GM12891 (cell line): ENCODE results near the gene ZDHHC19.
"Not testable (repeated sequence)": the region's sequence is repeated elsewhere in the genome, so short reads cannot be mapped to it uniquely, and the experiment has no call there.

Source experiments
- DNase-seq: peaks from one replicate; pipeline ENCODE4 v3.0.0; 2011; ENCODE audit warnings: low spot score; ENCODE audit not compliant: insufficient read length
- FAIRE-seq: peaks from 2 replicates; lab custom pipeline; 2011; peaks lifted over from hg19 to GRCh38; lab: Jason Lieb, UNC
- PAX5 ChIP-seq: IDR thresholded peaks from 2 replicates; pipeline ENCODE4 v1.6.1; 2011; ENCODE audit warnings: low read length, moderate library complexity, mild to moderate bottlenecking; ENCODE audit not compliant: insufficient read depth, severe bottlenecking
- POLR2A ChIP-seq: IDR thresholded peaks from 2 replicates; pipeline ENCODE4 v1.6.1; 2011; ENCODE audit warnings: low read depth, low read length, control low read depth
- POLR2AphosphoS5 ChIP-seq: IDR thresholded peaks from 2 replicates; pipeline ENCODE4 v1.6.1; 2011; ENCODE audit warnings: low read depth, low read length, control low read depth
- POU2F2 ChIP-seq: IDR thresholded peaks from 2 replicates; pipeline ENCODE4 v1.6.1; 2011; ENCODE audit warnings: low read depth, mild to moderate bottlenecking, control low read depth, low read length, moderate library complexity
- SPI1 ChIP-seq: IDR thresholded peaks from 2 replicates; pipeline ENCODE4 v1.6.1; 2011; ENCODE audit warnings: low read depth, low read length, control low read depth
- TAF1 ChIP-seq: IDR thresholded peaks from 2 replicates; pipeline ENCODE4 v1.6.1; 2011; ENCODE audit warnings: low read depth, low read length, control low read depth

ZDHHC19 gene

DNA sequence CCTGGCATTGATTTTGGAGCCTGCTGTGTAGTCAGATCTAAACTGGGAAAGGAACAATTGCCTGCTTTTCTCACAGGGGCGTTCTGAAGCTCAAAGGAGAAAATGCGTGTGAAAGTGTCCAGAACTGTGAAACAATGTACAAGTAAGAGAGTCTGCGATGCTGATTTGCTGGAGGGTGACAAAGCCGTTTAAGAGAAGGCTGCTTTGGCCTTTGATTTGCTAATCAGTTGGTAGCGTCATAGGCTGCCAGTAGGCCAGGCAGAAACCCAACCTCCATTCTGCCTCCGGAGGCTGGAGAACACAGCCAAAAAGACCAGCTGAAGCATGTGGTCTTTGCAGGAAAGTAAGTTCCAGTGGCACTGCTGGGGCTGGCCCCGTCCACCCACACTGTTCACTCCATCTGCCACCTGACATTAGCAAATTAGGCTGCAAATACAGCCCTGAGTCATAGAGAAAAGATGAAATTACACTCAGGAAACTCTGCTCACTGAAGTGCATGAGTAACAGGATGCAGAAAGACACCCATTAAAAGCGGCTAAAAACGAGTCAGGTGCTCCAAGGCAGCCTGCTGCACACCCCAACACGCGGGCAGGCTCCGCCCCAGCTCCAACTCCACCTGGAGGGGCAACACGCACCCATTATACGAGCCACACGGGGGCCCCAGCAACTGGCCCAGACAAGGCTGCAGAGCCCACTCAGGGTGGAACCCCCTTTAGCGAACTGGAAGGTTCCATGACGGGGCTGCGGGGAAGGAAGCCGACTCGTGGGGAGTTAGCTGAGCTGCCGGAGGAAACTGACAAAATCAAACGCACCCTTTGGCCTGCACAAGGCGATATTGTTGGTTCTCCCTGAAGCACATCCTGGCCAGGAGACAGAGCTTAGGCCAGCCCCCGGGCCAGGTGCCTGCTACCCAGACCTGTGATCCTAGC lies 31.6 kb downstream of the ZDHHC19 start:
- TF ChIP-seq POLR2A (peak; percentile 42; the same call in 1 of the 2 replicates), SPI1 (no peak), PAX5 (no peak), POU2F2 (peak; percentile 11), POLR2AphosphoS5 (peak; percentile 43; the same call in 1 of the 2 replicates), TAF1 (peak; percentile 34)
- DNase-seq = peak; percentile 67

DNA sequence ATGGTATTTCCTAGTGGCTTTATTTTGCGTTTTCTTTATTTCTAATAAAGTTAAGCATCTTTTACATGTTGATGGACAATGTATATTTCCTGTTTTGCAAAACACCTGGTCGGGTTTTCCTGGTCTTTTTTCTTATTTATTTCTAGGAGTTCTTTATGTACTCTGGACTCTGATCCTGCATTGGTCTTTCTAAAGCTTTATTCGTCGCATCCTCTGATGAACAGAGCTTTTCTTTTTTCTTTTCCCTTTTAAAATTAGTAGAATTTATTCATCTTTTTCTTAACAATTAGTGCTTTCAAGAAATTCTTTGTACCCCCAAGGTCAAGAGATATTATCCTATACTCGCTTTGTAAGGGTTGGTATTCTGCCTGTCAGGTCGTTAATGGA lies 32.2 kb downstream of the ZDHHC19 start:
- TF ChIP-seq TAF1 (no peak), POLR2A (no peak)
- DNase-seq = no peak
- no peak for FAIRE-seq

More for the DNA sequence above, 31.6 kb downstream of the ZDHHC19 start:
- peak; percentile 98 for FAIRE-seq

DNA sequence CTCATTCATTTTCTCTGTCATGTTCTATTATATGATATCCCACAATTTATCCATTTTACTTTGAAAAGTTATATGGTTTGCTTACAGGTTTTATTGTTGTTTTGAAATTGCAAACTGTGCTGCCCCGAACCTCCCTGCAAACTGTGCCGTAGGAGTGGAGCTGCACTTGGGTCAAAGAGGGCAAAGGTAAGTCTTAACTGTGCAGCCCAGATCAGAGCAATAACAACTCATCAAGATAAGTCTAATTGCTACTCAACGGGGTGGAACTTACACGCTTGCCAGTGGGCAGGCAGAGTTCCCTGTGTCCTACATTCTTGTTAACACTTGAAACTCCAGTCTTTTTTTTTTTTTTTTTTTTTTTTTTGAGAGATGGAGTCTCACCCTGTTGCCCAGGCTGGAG lies 33.2 kb downstream of the ZDHHC19 start:
- TF ChIP-seq TAF1 (no peak), POLR2AphosphoS5 (no peak), SPI1 (no peak), POU2F2 (no peak), PAX5 (no peak), POLR2A (no peak)
- no peak for FAIRE-seq

DNA sequence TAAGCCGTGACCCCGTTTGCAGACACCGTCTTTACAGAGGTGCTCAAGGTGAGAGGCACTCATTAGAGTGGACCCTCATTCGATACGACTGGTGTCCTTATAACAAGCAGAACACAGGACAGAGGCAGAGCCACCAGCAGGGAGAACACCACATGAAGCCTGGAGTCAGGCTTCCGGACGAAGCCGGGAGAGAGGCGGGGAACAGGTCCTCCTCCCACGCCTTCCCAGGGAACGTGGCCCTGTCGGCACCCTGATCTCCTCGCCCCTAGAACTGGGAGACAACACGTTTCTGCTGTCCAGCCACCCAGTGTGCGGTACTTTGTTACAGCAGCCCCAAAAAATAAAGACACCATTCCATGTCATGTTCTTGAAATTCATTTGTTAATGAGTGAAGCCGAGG lies 33.6 kb downstream of the ZDHHC19 start:
- DNase-seq = no peak
- TF ChIP-seq POLR2AphosphoS5 = no peak
- no peak for TF ChIP-seq POU2F2
- TF ChIP-seq PAX5 = no peak
- TF ChIP-seq TAF1 = no peak
- no peak for TF ChIP-seq SPI1
- TF ChIP-seq POLR2A = no peak
- FAIRE-seq = no peak

More for the DNA sequence above, 33.2 kb downstream of the ZDHHC19 start:
- no peak for DNase-seq

DNA sequence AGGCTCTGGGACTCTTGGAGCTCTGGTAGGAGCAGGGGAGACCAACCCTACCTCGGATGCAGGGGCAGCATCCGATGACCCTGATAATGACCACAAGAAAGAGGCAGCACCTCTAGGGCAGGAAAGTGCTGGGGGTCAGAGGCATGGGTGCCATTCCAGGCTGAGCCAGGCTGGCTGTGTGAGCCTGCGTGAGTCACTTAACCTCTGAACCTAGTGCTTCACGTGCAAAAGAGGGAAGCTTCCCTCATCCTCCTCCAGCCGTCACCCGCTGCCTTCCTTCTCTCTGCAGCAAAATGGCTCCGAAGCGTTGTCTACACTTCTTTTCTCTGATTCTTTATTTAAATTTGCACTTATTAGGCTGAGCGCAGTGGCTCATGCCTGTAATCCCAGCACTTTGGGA lies 35.5 kb downstream of the ZDHHC19 start:
- DNase-seq = no peak
- TF ChIP-seq PAX5 (no peak), POLR2A (no peak), POU2F2 (no peak), POLR2AphosphoS5 (no peak), SPI1 (no peak), TAF1 (no peak)
- FAIRE-seq = no peak

DNA sequence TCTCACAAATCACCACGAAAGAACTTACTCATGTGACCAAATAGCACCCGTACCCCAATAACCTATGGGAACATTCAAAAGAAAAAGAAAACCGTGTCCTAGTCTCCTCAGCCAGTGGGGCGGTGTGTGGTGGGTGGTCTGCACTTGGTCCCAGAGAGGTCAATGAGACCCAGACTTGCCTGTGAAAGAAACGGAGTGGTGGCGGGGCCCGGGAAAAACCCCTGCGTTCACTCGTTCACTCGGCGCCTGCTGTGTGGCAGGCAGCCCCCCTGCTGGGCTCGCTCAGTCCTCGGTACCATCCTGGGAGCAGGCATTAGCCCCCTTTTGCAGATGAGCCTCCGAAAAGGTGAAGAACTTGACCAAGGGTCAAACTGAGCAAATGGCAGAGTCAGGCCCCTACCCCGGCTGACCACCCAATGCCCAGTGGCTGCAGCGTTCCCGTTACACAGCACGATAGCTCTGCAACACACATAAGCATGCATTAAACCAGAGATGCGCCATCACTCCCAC lies 36.0 kb downstream of the ZDHHC19 start:
- TF ChIP-seq TAF1 (no peak), POLR2A (no peak), POLR2AphosphoS5 (no peak), PAX5 (no peak), SPI1 (no peak), POU2F2 (no peak)
- FAIRE-seq (no peak), DNase-seq (no peak)

DNA sequence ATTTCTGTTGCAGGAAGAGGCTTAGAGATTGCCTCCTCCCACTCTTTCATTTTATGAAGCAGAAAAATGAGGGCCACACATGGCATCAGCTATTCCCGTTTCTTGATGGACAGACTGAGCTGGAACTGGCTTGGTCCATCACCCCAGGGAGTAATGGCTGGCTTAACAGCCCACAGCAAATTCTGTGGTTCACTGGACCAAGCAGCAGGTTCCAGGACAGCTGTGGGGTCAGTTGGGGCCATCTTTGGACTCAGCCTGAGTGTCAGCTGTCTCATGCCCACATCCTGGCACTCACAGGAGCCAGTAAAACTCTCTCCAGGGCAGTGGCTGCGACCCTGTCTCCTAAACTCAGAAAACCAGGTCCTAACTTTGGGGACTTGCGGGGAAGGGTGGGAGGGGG lies 36.5 kb downstream of the ZDHHC19 start:
- FAIRE-seq = no peak
- no peak for DNase-seq
- no peak for TF ChIP-seq PAX5
- no peak for TF ChIP-seq POLR2A
- no peak for TF ChIP-seq POU2F2
- no peak for TF ChIP-seq TAF1
- no peak for TF ChIP-seq SPI1
- no peak for TF ChIP-seq POLR2AphosphoS5

DNA sequence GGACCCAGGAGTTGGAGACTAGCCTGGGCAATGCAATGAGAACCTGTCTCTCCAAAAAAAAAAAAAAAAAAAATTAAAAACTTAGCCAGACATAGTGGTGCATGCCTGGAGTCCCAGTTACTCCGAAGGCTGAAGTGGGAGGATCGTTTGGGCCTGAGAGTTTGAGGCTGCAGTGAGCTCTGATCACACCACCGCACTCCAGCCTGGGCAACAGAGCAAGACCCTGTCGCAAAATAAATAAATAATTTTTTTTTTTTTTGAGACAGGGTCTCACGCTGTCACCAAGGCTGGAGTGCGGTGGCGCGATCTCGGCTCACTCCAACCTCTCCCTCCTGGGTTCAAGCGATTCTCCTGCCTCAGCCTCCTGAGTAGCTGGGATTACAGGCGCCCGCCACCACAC lies 40.9 kb downstream of the ZDHHC19 start:
- not testable (repeated sequence) for DNase-seq, FAIRE-seq

DNA sequence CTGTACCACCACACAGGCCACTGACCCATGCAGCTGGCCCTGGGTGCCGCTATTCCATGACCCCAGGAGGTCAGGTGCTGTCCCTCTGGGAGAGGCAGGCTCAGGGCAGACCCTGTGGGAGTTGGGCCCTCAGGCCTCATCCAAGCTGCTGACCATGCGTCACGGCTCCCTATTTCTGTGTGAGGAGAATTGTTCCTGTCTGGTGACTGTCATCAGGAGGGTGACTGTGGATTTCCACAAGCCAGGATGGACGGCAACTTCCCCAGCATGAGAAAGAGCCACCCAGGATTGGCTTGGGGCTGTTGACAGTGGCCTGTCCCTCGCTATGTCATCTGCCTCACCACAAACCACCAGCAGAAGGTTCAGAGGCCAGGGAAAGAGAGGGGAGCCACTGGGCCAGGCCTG lies 41.4 kb downstream of the ZDHHC19 start:
- TF ChIP-seq TAF1 (no peak), POU2F2 (no peak), SPI1 (no peak), POLR2AphosphoS5 (no peak), POLR2A (no peak), PAX5 (no peak)
- FAIRE-seq (no peak), DNase-seq (no peak)
